ENCODE data around the gene MYLK.

- TF ChIP-seq CTCF (IDR thresholded peaks at IDR 0.05) (no peak), POLR2A (IDR thresholded peaks at IDR 0.05) (no peak)
Measured at GRCh38 chr3:123716411-123716810, 167.7 kb downstream of the MYLK start.
